GM08714 (cell line): ENCODE measurements around the gene CIT.

ENCODE experiments used
- H3K4me3 ChIP-seq: fragments of 200-500 bp; sonication (Bioruptor generic); 2 replicates; pipeline ENCODE4 v1.5.1; 2014; ENCODE audit warnings: mild to moderate bottlenecking, low read length, inconsistent platforms
- ZNF274 ChIP-seq: IDR thresholded peaks from 2 replicates; pipeline ENCODE4 v1.6.1; 2012; ENCODE audit warnings: mild to moderate bottlenecking, low read depth, low read length

CIT gene

DNA sequence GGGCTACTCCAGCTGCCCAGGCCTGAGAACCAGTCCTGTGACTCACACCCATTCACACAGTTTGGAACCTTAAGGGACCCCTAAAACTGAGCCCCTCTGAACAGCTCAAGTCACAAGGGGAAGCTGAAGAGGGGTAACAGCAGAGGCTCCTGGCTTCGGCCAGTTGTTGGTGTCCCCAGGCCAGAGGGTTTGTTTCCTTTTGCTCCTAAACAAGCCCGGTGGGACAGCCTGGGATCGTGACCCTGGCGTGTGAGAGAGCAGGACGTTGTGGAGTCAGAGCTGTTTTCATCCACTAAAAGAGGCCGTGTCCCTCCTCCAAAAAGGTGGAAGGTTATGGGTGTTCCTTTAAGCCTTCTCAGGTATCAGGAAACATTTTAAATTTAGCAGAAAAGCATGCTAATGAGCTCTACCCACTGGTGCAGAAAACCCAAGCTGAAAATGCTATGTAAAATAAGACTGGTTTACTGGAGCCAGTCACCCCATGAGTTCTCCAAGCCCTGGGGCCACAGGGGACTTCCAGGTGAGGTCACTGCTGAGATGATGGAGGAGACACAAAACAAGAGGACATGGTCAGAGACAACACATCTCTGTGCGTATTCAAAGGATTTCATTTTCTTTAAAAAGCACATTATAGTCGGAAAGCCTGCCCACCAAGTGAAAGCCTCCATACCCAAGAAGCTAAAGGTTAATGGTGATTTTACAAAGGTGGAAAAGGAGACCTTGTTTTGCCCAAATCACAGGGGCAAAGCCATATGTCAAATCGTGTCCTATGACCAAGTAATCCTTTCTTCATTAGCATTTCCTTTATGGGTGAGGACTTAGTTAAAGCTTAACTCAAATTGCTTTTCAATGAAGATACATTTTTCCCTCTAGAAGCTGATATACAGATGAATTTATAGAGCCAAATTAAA lies 195.1 kb downstream of the CIT start:
- H3K4me3 ChIP-seq: no peak overlapping the region; the same call in 1 of the 2 replicates
- no peak for TF ChIP-seq ZNF274

DNA sequence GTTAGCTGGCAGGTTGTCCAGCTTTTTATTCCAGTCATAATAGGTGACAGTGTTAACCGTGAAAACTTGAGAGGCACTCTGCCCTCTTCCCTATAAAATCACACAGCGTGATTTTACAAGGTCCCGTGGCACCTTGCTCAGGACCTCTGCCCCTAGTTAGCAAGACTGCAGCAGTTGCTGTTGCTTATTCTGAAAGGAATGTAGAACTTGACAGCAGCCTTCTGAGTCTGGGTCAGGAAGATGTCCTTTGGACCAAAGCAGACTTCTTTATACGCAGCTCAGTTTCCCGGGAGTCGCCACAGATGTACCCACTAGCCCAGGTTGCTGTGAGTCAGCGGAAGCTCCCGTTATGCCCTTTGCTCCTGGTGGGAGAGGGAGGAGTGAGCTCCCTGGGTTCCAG lies 196.0 kb downstream of the CIT start:
- H3K4me3 ChIP-seq: no peak overlapping the region
- no peak for TF ChIP-seq ZNF274

DNA sequence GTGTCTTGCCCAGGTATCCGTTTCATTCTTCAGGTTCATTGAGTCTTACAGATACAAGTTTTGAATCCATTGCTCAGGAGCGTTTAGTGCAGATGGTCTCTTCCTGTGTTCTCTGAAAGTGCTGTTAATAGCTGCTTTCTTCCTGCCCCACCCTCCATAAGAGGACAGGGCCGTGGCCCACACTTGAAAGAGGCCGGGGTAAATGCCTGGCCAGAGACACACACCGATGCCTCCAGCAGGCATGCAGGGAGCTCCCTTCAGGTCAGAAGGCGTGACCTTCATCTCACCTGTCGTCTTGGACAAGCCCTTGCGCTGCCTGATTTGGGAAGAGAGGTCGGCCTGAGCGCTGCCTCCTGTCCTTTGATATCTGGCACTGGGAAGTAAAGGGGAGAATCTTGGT lies 197.6 kb downstream of the CIT start:
- H3K4me3 ChIP-seq: no peak overlapping the region
- no peak for TF ChIP-seq ZNF274

DNA sequence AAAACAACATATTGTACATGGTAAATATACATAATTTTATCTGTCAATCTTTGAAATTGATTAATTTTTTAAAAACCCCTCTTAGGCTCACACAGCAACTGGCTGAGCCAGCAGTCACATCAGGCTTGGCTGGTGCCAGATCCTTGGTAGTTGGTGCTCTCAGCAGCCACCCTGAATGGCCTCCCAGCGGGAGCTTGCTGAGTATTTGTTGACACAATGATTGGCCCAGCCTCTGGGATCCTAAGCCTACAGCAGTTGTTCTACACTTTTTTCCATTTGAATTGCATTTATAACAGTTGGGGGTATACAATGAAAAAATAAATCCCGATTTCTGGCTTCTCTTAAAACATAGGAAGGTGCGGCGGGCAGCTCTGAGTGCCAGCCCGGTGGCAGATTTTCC lies 198.0 kb downstream of the CIT start:
- TF ChIP-seq ZNF274: no peak
- no peak overlapping the region for H3K4me3 ChIP-seq

DNA sequence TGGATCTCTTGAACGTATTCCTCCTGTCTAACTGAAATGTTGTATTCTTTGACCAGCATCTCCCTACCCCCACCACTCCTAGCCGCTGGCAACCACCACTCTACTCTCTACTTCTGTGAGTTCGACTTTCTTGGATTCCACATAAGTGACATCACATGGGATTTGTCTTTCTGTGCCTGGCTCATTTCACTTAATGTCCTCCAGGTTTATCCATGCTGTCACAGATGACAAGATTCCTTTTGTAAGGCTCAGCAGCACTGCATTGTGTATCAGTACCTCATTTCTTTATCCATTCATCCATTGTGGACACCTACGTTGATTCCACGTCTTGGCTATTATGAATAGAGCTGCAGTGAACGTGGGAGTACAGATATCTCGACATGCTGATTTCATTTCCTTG lies 198.7 kb downstream of the CIT start:
- no peak overlapping the region for H3K4me3 ChIP-seq
- TF ChIP-seq ZNF274: no peak

DNA sequence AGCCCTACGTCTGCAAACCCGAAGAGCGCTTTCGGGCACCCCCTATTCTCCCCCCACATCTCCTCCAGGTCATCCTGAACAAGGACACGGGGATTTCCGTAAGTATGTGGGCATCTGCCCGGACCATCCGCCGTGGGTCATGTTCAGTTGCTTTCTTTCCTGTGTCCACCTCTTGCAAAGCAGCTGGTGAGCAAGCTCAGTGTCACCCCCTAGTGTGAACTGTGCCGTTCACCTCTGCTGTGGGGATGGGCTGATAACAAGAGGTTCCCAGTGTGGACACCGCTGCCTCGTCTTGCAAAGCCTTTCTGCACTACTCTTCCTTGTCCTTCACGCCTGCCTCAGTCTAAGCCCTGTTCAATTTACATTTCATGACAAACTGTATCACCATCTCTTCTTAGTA lies 200.5 kb downstream of the CIT start:
- no peak overlapping the region for H3K4me3 ChIP-seq
- TF ChIP-seq ZNF274: no peak

DNA sequence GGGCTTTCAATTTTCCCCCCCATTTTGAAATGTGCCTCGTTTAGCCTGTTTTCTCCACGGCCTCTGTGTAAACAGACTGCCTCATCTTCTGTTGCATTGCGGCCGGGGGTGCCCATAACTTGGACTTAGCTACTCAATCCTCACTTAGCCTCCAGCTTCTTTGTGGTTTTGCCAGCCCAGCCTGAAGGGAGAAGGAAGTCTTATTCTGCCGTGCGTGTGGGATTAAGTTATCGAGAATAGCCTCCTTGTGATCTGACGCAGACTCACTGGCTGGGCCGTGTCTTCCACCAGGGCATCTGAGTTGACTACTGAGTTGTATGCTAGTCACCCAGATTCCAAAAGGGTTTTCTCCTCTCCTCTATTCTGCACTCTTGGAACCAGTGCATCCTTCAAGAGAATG lies 201.1 kb downstream of the CIT start:
- no peak overlapping the region for H3K4me3 ChIP-seq
- no peak for TF ChIP-seq ZNF274

DNA sequence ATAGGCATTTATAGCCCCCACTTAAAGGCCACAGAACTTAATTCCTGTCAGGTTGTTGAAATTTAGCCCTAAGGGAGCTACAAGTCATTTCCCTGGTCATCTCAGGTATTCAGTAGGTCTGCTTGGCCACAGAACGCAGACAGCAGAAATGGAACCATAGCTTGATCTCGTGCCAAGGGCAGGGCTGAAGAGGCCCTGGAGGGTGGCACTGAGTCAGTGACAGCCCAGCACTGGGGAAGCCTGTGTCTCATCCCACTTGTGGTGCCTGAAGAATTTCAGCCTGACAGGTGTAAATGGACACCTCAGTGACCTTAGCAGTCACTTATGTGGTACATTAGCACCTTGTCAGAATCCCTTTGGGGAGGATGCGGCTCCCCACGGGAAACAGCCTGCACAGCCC lies 202.6 kb downstream of the CIT start:
- no peak for TF ChIP-seq ZNF274
- no peak overlapping the region for H3K4me3 ChIP-seq

DNA sequence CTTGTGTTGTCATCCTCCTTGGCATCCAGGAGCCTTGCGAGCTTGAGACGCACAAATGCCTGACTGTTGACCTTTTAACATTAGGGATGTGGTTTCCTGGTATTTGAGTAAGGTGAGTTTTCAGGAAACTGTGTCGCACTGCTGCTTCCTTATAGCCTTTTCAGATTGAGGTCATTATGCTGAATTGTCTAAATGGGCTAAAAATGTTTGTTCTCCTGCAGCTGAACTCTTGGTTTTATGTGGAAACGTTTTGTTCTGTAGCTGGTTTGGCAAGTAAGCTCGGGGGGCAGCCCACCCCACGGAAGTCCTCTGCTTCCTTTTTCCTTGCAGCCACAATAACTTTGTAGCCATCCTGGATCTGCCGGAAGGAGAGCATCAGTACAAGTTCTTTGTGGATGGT lies 203.5 kb downstream of the CIT start:
- H3K4me3 ChIP-seq: no peak overlapping the region
- no peak for TF ChIP-seq ZNF274

DNA sequence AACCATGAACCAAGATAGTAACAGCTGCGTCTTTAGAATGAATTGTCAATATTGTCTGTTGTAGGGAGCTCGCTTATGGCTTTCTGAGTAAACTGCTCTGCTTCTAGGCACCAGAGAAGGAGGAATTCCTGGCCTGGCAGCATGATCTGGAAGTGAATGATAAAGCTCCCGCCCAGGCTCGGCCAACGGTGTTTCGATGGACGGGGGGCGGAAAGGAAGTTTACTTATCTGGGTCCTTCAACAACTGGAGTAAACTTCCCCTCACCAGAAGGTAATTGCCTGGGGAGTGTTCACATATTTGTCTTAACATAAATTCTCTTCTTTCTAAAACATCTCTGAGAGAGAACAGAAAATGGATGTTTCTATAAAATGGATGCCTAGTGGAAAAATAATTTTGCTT lies 204.9 kb downstream of the CIT start:
- H3K4me3 ChIP-seq: no peak overlapping the region
- no peak for TF ChIP-seq ZNF274

DNA sequence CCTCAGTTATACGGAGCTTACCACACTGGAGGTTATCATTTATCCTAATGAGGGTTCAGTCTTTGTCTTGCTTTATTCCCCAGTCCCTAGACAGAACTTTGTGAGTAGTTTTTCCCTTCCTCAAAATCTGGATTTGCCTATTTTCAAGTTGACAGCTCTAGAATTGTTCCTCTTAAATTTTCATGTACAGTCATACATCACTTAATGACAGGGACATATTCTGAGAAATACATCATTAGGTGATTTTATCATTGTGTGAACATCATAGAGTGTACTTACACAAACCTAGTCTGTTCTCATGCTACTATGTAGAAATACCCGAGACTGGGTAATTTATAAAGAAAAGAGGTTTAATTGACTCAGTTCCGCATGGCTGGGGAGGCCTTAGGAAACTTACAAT lies 206.1 kb downstream of the CIT start:
- TF ChIP-seq ZNF274: no peak
- no peak overlapping the region for H3K4me3 ChIP-seq

DNA sequence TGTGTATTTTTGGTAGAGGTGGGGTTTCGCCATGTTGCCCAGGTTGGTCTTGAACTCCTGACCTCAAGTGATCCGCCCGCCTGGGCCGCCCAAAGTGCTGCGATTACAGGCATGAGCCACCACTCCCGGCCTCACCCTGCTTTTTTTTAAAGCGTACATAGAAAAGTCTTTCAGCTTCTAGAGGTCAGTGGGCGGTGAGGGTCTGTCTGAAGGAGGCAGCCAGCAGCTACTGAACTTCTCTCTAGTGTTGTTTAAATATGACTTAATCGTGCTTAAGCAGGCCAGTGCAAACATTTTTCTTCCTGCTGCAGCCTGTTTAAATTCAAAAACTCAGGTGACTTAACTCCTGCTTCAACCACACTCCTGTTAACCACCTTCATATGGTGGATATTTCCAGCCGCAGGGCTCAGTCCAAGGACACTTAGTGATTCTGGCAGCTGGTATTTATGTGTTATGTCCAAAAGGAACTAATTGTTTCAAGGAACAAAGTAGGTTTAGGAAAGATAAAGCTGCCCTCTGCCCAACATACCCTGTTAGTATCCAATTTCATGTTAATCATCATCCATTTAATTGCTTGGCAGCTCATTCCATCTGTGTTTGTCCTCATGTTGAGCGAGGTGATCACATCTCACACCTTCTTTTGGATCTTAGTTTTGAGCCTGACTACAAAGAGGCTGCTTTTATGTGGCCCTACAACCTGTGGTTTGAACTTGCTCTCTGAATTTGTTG lies 207.2 kb downstream of the CIT start:
- no peak for TF ChIP-seq ZNF274
- peak overlapping the region; percentile 1; the same call in 1 of the 2 replicates for H3K4me3 ChIP-seq

DNA sequence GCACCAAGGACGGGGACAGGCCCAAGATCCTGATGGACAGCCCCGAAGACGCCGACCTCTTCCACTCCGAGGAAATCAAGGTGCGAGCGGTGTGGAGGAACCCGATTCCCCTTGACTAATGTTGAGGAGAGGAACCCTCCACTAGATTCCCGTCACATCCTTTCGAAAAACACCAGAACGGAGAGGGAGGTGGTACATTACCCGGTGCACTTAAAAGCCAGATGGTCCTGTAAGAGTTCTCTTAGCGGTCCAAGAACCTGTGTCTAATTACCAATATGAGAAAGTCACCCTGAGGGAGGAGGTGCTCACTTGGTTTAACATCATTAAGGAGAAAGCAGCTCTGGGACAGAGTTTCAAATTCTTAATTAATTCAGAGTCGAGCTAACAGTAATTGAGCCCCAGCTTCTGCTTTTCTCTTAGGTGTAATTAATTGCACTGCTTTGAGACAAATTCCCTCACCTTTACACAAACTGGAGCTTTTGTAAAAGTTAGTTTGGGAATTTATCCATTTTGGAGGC lies 208.7 kb downstream of the CIT start:
- TF ChIP-seq ZNF274: no peak

DNA sequence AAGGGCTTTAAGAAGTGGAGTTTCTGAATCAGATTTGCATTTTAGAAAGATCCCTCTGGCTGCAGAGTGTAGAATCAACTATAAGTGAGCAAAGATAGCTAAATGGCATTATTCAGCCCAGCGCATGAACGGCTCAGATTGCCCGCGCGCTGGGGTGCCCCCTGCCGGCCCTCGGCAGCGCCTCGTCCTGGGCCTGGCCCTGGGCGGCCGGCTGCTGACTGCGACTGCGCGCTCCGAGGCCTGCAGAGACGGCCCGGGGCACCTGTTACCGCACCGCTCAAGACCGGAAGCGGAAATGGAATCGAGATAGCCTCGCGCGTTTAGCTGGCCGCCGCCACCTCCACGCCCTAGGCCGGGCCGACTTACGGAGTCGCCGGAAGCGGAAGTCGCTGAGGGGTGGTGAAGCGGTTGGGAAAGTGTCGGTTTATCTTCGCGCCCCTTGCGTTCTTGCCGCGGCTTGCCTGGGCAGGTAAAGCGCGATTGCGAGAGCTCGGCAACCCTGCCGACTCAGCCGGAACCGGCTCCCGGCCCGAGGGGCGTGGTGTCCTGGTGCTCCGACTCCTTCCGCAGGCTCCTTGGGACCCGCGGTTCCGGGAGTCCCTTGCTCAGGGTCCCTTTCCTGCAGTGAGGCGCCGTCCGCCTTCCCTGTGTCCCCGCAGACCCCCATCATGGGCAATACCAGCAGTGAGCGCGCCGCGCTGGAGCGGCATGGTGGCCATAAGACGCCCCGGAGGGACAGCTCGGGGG lies 209.4 kb downstream of the CIT start, which contains the start of gene PRKAB1:
TSS of gene PRKAB1 (plus strand) at position 557 of the 747 bp plus-strand sequence. CDS start at position 669, 112 bp downstream.
- peak within 1 kb of the TSS; percentile 89 for H3K4me3 ChIP-seq
- TF ChIP-seq ZNF274: no peak

More for the DNA sequence above, 208.7 kb downstream of the CIT start:
- H3K4me3 ChIP-seq: peak overlapping the region; percentile 89

DNA sequence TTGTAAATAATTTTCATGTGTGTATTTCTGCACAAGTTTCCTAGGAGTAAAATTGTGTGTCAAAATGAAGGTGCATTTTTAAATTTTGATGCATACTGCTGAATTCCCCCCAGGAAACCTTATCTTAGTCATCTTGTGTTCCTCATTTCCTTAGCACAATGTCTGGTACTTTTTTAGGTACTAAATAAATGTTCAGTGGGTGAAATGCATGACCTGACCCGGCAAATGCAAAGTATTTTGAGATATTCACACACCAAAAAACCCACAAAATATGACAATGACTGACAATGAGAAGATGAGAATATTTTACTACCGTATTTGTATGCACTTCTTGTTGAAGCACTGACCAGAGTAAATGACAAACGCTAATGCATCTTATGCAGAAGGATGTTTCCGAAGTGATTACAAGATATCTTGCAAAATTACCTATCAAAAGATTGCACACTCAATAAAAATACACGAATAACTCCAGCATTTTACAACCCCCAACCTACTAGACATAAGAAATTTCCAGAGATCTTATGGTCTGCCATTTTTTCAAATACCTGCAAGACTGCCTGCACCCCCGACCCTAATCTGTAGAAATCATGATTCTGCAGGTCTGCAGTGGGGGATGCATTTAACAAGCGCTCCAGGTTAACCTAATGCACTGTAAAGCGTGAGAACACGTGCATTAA lies 210.1 kb downstream of the CIT start:
- TF ChIP-seq ZNF274: no peak
- H3K4me3 ChIP-seq: peak overlapping the region; percentile 84
